NCI-H1694 (cell line): ENCODE data around the gene EFCAB6.
"Not testable (repeated sequence)": the region's sequence is repeated elsewhere in the genome, so short reads cannot be mapped to it uniquely, and the experiment has no call there.

Source experiments
- DNase-seq: peaks from one replicate; lab custom pipeline; 2025; lab: John Stamatoyannopoulos, UW

EFCAB6 gene

DNA sequence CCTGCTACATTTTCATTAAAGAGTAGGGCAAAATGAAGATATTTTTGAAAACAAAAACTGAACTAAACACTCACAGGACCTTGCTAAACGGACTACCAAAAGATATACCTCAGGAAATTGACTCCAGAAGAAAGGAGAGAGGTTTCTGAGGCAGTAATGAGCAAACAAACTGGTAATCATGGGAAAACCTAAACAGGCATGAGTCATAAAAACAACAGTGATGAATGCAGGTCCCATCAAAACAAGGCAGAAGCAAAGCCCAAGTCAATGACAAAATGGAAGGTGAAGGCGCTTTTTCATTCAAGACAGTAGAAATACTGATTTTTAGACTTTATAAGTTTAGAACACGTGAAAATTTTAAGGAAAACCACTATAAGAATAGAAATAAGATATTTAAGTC lies 104.5 kb downstream of the EFCAB6 start:
- DNase-seq: no peak

DNA sequence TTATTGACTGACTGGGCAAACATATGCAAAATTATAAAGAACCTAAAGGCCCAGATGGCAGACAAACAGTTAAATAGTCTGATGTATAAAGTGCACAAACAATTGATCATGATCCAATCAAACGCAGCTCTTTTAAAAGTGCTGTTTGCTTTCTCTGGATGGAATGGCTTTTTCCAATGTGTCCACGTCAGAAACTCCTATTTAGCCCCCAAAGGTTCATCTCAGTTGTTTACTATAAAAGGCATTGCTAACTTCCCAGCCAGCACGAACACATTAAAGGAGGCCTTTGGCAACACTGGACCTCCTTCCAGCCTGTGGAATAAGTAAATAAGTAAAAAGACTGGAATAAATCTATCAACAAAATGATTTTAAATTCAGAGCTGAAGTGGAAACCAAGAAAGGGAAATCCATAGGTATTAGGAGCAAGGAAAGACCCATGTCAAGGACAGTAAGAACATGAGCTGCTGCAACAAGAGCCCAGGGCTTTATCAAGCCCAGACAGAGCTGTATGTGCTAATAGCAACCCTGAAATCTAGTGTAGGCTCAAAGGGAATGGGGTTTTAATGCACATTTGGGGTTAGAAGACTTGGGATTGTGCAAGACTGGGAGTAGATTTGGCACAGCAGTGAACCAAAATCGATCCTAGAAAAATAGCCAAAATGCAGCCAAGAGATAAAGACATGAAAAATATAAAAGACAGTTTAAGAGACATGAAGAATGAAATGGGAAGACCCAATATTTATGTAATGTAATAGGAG lies 105.4 kb downstream of the EFCAB6 start:
- DNase-seq: no peak

DNA sequence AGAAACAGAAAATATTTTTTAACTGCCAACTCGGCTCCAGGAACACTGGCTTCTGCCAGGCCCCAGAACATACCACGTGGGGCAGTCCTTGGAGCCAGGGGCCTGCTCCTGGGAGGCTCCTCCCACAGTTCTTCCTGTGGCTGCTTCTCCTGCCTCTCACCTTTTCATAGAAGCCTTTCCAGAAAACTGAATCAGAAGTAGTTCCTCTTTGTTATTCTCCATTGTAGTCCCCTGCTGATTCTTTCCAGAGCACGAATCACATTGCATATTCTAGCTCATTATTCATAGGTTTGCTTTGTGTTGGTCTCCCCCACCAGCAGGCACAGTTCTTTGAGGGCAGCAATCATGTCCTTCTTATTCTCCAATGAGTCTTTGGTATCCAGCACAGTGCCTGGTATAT lies 106.0 kb downstream of the EFCAB6 start:
- DNase-seq: no peak

DNA sequence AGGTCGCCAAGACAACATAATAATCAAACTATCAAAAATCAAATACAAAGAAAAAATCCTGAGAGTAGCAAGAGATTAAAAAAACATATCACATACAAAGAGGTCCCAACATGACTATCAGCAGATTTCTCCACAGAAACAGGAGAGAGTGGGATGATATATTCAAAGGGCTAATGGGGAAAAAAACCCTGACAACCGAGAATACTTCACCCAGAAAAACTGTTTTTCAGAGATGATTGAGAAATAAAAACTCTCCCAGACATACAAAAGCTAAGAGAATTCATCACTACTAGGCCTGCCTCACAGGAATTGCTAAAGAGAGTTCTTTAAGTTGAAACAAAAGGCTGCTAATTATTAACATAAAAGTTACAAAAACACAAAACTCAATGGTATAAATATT lies 108.1 kb downstream of the EFCAB6 start:
- DNase-seq: no peak

DNA sequence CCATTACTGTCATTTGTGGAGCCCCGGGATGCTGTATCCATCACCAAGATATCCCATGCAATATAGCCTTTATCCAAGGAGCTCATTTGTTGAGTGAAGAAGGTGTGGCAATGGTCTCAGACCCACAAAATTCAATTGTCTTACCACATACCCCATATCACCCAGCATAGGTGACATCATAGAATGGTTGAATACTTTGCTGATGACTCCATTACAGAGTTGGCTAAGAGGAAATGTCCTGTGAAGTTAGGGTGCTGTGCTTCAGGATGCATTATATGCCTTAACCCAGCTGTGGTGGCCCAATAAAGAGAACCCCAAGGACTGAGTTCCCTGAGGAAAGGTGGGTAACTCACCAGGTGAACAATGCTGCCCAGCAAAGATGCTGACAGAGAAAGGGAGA lies 113.7 kb downstream of the EFCAB6 start:
- no peak for DNase-seq

DNA sequence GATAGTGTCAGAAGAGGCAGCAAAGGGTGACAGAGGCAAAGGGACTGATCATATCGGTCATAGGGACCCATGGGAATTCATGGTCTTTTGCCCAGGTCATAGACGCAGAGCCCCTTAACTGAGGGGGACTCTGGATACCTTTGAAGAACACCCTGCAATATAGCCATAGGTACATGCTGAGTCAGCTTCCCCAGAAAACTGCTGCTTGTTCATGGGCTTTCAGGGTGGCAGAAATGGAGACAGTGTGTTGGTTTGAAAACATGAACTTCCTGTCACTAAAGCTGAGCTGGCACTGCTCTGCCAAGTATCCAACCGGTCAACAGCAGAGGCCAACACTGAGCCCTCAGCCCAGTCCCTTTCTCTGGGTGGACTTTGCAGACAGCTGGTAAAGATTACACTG lies 114.2 kb downstream of the EFCAB6 start:
- no peak for DNase-seq

DNA sequence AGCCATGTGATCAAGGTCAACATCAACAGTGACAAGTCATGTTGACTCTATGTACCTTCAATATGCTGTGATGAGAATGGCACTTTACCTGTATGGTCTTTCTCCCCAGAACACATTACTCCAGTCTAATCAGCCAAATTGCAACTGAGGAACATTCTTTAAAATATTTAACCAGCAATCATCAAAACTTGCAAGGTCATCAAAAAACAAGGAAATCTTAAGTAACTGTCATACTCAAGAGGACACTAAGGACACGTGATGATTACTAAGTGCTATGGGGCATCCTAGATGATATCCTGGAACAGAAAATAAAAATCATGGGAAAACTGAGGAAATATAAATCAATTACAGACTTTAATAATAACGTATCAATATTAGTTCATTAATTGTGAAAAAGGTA lies 118.9 kb downstream of the EFCAB6 start:
- DNase-seq: no peak

DNA sequence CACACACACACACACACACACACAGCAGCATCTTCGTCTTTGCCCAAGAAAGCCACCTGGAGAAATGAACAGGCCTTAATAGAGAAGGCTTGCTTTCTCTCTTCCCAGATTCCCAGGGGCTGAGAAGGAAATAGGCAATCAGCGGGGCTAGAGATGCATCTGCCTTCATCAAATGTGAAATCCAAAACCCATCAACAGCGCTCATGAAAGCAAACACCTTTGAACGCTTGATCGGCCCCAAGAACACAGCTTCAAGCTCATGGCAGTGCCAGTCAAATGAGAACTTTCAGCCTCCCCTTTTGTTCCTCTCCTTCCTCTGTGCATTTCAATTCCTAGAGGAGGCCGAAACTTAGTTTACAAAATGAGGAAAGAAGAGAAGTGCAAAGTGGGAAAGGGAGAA lies 122.7 kb downstream of the EFCAB6 start:
- DNase-seq: no peak

DNA sequence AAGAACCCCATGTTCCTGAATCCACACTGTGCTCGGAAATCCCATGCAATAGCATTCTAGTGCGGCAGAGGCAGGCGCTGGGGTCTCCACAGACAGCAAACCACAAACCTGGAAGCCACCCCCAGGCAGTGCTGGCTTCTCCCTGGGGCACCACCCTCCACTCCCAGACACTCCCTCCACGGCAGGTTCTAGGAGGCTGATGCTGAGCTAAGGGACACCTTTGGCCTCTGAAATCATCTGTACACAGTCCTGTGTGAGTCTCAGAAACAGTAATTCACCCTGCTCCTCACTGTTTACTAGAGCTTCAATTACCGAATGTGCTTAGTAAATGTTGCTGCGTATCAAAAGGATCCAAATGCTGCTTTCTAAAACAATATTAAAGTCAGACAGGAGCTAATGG lies 129.3 kb downstream of the EFCAB6 start:
- DNase-seq: no peak

DNA sequence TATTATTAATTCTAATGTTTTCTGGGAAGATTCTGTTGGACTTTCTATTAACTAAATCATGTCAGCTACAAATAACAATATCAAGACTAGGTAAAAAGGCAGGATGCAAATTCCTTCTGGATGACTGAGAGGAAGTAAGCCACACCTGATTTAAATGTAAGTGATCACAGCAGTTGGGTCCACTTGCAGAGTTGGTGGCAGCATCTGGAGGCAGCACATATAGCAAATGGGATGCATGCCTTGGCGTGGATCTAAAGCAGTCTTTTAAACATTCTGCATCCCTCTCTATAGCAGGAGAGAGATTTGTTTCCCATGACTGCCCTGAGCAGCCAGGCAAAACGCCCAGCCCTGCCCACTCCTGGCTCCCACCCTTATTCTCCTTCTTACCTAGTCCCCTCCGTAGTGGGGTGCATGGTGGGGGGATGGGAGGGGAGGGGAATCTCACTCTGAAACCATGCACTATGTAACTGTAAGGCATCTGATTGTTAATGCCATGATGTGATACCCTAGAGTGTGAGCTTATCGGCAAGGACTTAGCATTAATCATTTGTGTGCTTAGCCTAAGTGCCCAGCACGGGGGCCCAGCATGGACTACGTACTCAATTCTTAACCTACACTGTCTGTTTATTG lies 130.3 kb downstream of the EFCAB6 start:
- no peak for DNase-seq

DNA sequence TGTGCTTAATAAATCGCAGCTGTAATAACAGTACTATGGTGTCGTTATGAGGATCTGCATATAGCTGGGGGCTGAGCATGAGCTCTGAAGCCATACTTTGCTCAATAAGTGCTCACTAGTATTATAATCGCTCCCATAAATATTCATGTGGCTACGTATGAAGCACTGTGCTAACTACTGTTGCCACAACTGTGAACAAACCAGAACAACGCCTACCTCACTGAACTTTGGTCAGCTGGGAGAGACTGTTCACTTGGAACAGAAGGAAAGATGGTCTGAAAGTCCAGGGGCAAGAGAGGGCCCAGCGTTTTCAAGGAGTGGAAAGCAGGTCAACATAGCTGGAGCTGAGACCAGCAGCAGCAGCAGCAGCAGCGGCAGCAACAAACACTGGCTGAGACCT lies 141.6 kb downstream of the EFCAB6 start:
- no peak for DNase-seq

DNA sequence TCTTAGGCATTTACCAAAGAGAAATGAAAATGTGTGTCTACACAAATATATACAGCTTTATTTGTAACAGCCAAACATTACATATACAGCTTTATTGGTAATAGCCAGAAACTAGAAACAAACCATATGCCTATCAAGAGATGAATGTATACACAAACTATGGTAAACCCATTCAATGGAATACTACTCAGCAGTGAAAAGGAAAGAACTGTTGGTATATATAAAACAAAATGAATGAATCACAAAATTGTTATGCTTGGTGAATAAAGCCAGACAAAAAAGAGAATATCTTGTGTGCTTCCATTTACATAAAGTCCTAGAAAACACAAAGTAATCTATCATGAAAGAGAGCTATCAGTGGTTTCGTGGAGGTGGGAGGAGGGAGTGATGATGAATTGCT lies 142.9 kb downstream of the EFCAB6 start:
- DNase-seq: no peak

DNA sequence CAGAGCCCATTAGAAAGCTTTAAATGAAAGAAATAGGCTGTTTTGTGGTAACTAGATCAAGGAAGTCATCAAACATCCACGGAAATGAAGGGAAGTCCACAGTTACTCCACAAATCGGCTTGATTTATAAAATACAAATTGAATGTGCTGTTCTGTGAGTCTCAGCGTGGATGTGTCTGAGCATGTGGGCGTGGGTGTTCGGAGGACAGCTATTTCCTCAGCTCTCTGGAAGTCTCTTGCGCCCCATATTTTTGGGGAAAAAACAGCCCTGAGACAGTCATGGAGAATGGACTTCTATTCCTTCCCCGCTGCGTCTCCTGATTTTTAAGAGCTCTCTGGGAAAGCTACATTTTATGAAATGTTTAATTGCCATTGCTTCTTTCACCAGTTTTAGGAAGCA lies 144.4 kb downstream of the EFCAB6 start:
- DNase-seq: no peak

DNA sequence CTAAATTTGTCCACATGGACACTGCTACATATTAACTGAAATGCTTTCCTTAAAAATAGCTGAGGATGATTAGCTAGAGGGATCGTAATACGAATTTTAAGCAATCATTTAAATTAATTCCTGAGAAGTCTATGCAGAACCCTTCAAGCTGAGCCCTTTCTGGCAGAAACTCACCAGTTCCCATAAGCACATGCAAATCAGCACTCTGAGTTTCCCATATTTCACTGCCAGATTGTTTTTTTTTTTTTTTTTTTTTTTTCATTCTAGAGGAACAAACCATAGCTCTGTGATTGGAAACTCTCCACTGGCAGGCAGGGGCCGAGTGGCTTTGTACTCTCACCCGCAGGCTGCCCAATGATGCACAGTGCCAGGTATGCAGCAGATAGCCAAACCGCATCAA lies 145.6 kb downstream of the EFCAB6 start:
- no peak for DNase-seq

DNA sequence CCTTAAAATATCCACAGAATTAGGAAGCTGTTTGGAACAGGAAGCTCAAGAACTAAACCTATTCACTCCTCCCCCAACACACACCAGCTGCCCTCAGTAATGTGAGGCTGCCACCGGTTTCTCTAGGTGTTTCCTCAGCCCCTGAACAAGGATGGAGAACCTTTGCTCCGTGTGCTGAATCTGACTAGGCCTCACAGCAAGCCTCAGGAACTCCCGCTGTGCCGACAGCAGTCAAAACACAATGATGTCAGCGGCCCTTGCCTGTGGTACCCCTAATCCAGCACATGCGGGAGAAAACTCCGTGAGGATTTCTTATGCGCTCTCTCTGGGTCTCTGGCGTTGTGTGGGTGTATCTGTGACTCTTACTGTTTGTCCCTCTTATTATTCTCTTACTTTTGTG lies 153.3 kb downstream of the EFCAB6 start:
- DNase-seq: no peak

DNA sequence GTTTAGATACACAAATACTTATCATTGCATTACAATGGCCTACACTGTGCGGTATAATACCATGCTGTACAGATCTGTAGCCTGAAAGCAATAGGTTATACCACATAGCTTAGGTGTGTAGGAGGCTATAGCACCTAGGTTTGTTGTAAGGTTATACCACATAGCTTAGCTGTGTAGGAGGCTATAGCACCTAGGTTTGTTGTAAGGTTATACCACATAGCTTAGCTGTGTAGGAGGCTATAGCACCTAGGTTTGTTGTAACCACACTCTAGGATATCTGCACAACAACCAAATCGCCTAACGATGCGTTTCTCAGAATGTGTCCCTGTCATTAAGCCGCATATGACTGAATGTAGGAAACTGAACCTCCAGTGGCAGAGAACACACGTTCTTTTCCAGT lies 155.5 kb downstream of the EFCAB6 start:
- DNase-seq: not testable (repeated sequence)

DNA sequence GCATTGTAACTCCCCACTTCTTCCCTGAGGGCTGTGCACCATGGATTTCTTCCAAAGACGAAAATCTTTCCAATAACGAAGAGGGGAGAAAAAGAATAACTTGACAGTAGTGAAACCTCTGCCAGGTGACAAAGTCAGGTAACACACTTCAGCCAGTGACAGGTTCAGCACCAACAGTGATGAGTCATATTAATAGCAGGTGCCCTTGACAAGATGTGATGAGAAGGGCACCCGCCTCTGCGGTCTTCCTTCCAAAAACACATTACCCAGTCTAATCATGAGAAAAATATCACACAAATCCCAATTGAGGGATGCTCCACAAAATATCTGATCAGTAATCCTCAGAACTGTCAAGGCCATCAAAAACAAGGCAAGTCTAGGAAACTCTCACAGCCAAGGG lies 157.8 kb downstream of the EFCAB6 start:
- DNase-seq: no peak

DNA sequence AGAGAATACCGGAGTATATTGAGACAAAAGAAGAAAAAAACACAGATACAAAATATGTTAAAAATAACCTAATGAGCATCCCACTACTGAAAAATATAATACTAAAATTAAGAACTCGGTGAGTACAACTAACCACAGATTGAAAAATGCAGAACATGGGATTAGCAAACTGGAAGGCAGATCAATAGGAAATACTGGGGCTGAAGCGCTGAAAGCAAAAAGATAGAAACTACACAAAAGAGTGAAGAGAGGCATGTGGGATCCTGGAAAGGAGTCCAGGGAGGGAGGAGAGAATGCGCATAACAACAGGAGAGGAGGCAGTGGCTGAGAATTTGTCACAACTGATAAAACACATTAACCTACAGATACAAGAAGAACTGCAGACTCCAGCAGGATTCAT lies 159.3 kb downstream of the EFCAB6 start:
- no peak for DNase-seq

DNA sequence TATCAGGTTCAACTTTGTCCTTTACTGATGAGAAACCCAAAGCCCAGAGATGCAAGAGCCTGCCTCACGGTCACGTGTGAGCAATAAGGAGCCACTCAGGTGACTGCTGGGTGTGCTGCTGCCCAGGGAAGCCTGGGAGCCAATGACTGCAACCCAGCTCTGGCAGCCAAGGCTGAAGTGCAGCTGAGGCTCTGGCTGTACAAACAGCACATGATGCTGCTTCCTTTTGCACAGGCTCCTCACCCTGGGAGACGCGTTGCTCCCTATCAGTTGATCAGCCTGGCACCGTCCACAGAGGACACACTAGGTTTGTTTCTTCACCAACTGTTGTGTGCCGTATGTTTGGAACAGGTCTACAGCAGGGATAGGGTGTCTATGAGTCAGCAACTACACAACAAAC lies 168.7 kb downstream of the EFCAB6 start:
- peak; percentile 10 for DNase-seq

DNA sequence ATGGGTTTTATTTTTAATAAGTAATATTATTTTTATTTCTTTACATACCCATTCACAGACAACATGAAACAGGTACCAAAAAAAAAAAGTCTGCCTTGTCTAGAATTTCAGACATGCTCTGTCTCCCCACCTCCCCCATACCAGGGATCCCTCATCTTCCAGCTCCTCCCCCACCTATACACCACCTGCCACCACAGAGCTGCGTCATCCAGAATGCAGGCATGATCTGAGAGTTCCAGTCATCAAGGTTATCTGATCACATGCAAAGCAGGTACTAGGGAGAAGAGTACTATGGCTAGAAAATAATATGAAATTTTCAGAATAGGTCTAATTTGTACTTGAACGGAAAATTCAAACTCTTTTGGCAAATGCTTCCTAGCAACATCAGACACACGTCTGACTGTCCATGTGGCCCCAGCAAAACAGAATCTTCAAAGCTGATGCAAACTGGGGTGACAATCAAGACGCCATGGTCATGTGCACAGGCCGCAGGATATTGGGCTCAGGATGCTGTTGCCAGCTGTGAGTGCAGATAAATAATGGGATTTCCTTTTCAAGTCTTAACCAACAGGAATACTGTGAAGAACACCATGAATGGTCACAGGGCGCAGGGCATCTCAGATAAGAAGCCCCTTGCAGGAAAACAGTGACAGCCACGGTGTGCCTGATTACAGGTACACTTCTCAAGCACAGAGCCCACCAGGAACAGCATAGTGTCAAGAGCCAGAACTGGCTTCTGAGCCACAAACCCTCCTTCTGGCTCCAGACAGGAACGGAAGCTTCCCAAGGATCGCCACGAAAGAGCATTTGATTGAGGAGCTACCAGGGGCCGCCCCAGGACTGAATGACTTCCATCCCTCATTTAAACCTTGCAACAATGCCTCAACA lies 169.5 kb downstream of the EFCAB6 start:
- DNase-seq: no peak

DNA sequence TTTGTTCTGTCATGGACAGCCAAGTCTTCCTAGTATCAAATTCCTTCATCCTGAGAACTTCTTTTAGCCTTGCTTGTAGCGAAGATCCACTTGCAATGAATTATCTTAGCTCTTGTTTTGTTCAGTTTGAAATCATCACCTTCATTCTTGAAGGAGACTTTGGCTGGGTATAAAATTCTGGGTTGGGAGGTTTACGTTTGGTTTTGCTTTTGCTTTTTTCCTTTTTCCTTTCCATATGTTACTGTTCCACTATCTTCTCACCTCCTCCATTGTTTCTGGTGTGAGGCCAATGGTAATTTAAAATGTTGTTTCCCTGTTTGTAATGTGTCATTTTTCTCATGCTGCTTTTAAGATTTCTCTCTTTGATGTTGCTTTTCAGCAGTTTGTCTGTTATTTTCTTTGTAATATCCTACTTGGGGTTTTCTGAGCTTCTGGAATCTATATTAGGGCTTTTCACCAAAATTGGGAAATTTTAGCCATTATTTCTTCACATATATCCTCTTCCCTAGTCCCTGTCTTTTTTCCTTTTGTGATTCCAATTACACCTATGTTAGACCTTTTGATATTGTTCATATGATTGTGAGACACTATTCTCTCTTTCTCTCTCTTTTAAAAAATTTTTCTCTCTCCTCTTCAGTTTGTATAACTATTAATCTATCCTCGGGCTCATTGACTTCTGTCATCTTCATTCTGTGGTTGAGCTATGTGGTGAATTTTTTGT lies 172.7 kb downstream of the EFCAB6 start:
- no peak for DNase-seq
